ENCODE data around the gene SGTA. TPM values are rescaled to one million over a fixed set of nuclear protein-coding genes. Genes with fewer than 3 reads are reported as not detected.

Gene SGTA
- total RNA-seq, 2 donors from 2014 or later = 52.3 to 60.9 TPM

- Histone ChIP-seq H3K4me3 (peak overlapping the region; percentile 59 to 61), H3K27ac (peak overlapping the region; percentile 89 to 91), H3K36me3 (no peaks in the 10 kb centered on the region), H3K4me1 (peaks cover 0 to 43% of the 10 kb centered on the region in 2 donors), H3K9me3 (peaks cover 0 to 4% of the 10 kb centered on the region in 2 donors), H3K27me3 (no peaks in the 10 kb centered on the region)
- TF ChIP-seq CTCF (IDR thresholded peaks at IDR 0.05) = peak in 1 of 2 donors; percentile 14
- DNase-seq (ENCODE audit: low spot score) = no peak
These were observed 62.9 kb downstream of the SGTA start for GRCh38 chr19:2719920-2720776.

GRCh38 chr19:2719232-2719735, 63.8 kb downstream of the SGTA start:
- no peak for TF ChIP-seq CTCF (IDR thresholded peaks at IDR 0.05)
- Histone ChIP-seq H3K36me3 (no peaks in the 10 kb centered on the region), H3K27me3 (no peaks in the 10 kb centered on the region), H3K4me1 (peaks cover 0 to 43% of the 10 kb centered on the region in 2 donors), H3K4me3 (peak overlapping the region; percentile 4 to 59), H3K27ac (peak overlapping the region; percentile 89 to 91), H3K9me3 (peaks cover 0 to 6% of the 10 kb centered on the region in 2 donors)
- no peak for DNase-seq (ENCODE audit: low spot score)

GRCh38 chr19:2717638-2718541, 65.2 kb downstream of the SGTA start:
- no peaks in the 10 kb centered on the region for H3K27me3 ChIP-seq
- DNase-seq (ENCODE audit: low spot score) = no peak
- no peaks in the 10 kb centered on the region for H3K36me3 ChIP-seq
- peaks cover 0 to 31% of the 10 kb centered on the region in 2 donors for H3K4me1 ChIP-seq
- H3K27ac ChIP-seq = no peak overlapping the region
- peaks cover 0 to 6% of the 10 kb centered on the region in 2 donors for H3K9me3 ChIP-seq
- H3K4me3 ChIP-seq = no peak overlapping the region
- TF ChIP-seq CTCF (IDR thresholded peaks at IDR 0.05) = no peak

- H3K36me3 ChIP-seq = no peaks in the 10 kb centered on the region
- H3K4me1 ChIP-seq = peaks cover 0 to 22% of the 10 kb centered on the region in 2 donors
- no peak for DNase-seq (ENCODE audit: low spot score)
- H3K9me3 ChIP-seq = peaks cover 0 to 6% of the 10 kb centered on the region in 2 donors
- H3K27me3 ChIP-seq = no peaks in the 10 kb centered on the region
- no peak for TF ChIP-seq CTCF (IDR thresholded peaks at IDR 0.05)
- no peak overlapping the region for H3K27ac ChIP-seq
- H3K4me3 ChIP-seq = no peak overlapping the region
These were observed 66.1 kb downstream of the SGTA start for GRCh38 chr19:2716722-2717637.

GRCh38 chr19:2716275-2716650, 66.8 kb downstream of the SGTA start:
- no peak for DNase-seq (ENCODE audit: low spot score)
- H3K27me3 ChIP-seq = no peaks in the 10 kb centered on the region

More at GRCh38 chr19:2716275-2716650, 66.8 kb downstream of the SGTA start:
- Histone ChIP-seq H3K36me3 (no peaks in the 10 kb centered on the region), H3K9me3 (peaks cover 0 to 6% of the 10 kb centered on the region in 2 donors), H3K4me1 (peaks cover 0 to 16% of the 10 kb centered on the region in 2 donors), H3K4me3 (no peak overlapping the region), H3K27ac (no peak overlapping the region)
- no peak for TF ChIP-seq CTCF (IDR thresholded peaks at IDR 0.05)

Data from right atrium auricular region (tissue), 2 donors.